IMR-90 (cell line): ENCODE measurements around the gene RAB31. TPM values are rescaled to one million over a fixed set of nuclear protein-coding genes. Genes with fewer than 3 reads are reported as not detected.

Source experiments
- ATAC-seq: fragments of 200-7000 bp; cut with Tn5 transposase; 2 replicates; pipeline ENCODE4 v1.9.1; 2020; ENCODE audit warnings: low read depth, mild to moderate bottlenecking, moderate library complexity
- BruUV-seq: library from RNA; stranded (reverse); fragments of 400-500 nt; replicated peaks from 2 replicates; lab custom pipeline; 2021; lab: Mats Ljungman, UMichigan
- CTCF ChIA-PET: fragments of 300-600 bp; formaldehyde crosslinking; extraction: SDS; loops from one replicate; lab custom pipeline; 2021; ENCODE audit warnings: antibody characterized with exemption; lab: Yijun Ruan, JAX
- POLR2A ChIA-PET: fragments of 300-600 bp; sonication (Branson Sonifier 250); formaldehyde crosslinking; loops from one replicate; lab custom pipeline; 2022; ENCODE audit warnings: antibody characterized with exemption; ENCODE audit not compliant: unreplicated experiment; lab: Charles Lee
- DNase-seq: peaks from one replicate; pipeline ENCODE4 v3.0.0; 2013
- H2AFZ ChIP-seq: replicated peaks from 2 replicates; pipeline ENCODE3; 2013; ENCODE audit warnings: low read length, mild to moderate bottlenecking; ENCODE audit not compliant: poor library complexity
- H2AK5ac ChIP-seq: 2 replicates; pipeline ENCODE4 v1.6.1; 2013; ENCODE audit warnings: low read depth, low read length, inconsistent platforms
- H2AK9ac ChIP-seq: replicated peaks from 2 replicates; pipeline ENCODE3; 2013; ENCODE audit warnings: mild to moderate bottlenecking, low read depth, low read length, moderate library complexity; ENCODE audit not compliant: poor library complexity
- H2BK120ac ChIP-seq: 2 replicates; pipeline ENCODE4 v1.6.1; 2013; ENCODE audit warnings: low read depth, low read length, inconsistent platforms
- H2BK15ac ChIP-seq: 3 replicates; pipeline ENCODE4 v1.6.1; 2013; ENCODE audit warnings: low read depth, low read length, inconsistent platforms
- H2BK20ac ChIP-seq: 2 replicates; pipeline ENCODE4 v1.6.1; 2013; ENCODE audit warnings: low read depth, mild to moderate bottlenecking, inconsistent platforms, low read length, moderate library complexity
- H2BK5ac ChIP-seq: 2 replicates; pipeline ENCODE4 v1.6.1; 2013; ENCODE audit warnings: mild to moderate bottlenecking, low read depth, low read length, inconsistent platforms; ENCODE audit not compliant: poor library complexity, severe bottlenecking
- H3K14ac ChIP-seq: replicated peaks from 2 replicates; pipeline ENCODE4 v1.6.1; 2013; ENCODE audit warnings: low read depth, low read length, inconsistent platforms
- H3K18ac ChIP-seq: 2 replicates; pipeline ENCODE4 v1.6.1; 2013; ENCODE audit warnings: low read depth, low read length, control low read depth
- H3K23ac ChIP-seq: 2 replicates; pipeline ENCODE4 v1.6.1; 2013; ENCODE audit warnings: low read depth, low read length, inconsistent platforms
- H3K27ac ChIP-seq: 2 replicates; pipeline ENCODE4 v1.5.1; 2013; ENCODE audit warnings: mild to moderate bottlenecking, control low read depth, low read length; ENCODE audit not compliant: insufficient read depth
- H3K27me3 ChIP-seq: 2 replicates; pipeline ENCODE4 v1.6.1; 2013; ENCODE audit warnings: low read length; ENCODE audit not compliant: control insufficient read depth, insufficient read depth
- H3K36me3 ChIP-seq: 2 replicates; pipeline ENCODE4 v1.6.1; 2013; ENCODE audit warnings: low read length, mixed read lengths; ENCODE audit not compliant: control insufficient read depth, insufficient read depth
- H3K4ac ChIP-seq: 2 replicates; pipeline ENCODE4 v1.6.1; 2013; ENCODE audit warnings: low read depth, low read length, inconsistent platforms
- H3K4me1 ChIP-seq: 2 replicates; pipeline ENCODE4 v1.6.1; 2013; ENCODE audit warnings: low read length, mixed read lengths; ENCODE audit not compliant: control insufficient read depth, insufficient read depth
- H3K4me2 ChIP-seq: 2 replicates; pipeline ENCODE4 v1.6.1; 2013; ENCODE audit warnings: low read depth, mild to moderate bottlenecking, control low read depth, low read length, moderate library complexity
- H3K4me3 ChIP-seq: 2 replicates; pipeline ENCODE4 v1.5.1; 2013; ENCODE audit warnings: low read depth, mild to moderate bottlenecking, control low read depth, low read length, moderate library complexity; ENCODE audit not compliant: insufficient read depth
- H3K56ac ChIP-seq: 2 replicates; pipeline ENCODE4 v1.6.1; 2013; ENCODE audit warnings: low read length, inconsistent platforms; ENCODE audit not compliant: insufficient read depth; ENCODE audit errors: extremely low read depth
- H3K79me1 ChIP-seq, 2 experiments: 2 replicates each; pipeline ENCODE4 v1.6.1; 2013; ENCODE audit warnings: low read length in 2 of 2, inconsistent platforms in 1 of 2, low read depth in 1 of 2
- H3K9ac ChIP-seq: 2 replicates; pipeline ENCODE4 v1.6.1; 2013; ENCODE audit warnings: low read depth, low read length, control low read depth
- H3K9me1 ChIP-seq: 2 replicates; pipeline ENCODE4 v1.6.1; 2013; ENCODE audit warnings: low read length, inconsistent platforms; ENCODE audit not compliant: insufficient read depth
- H3K9me3 ChIP-seq: 2 replicates; pipeline ENCODE4 v1.6.1; 2013; ENCODE audit warnings: low read length; ENCODE audit not compliant: control insufficient read depth, insufficient read depth
- H4K20me1 ChIP-seq: 2 replicates; pipeline ENCODE4 v1.6.1; 2013; ENCODE audit warnings: low read length, inconsistent platforms; ENCODE audit not compliant: insufficient read depth
- H4K5ac ChIP-seq: 2 replicates; pipeline ENCODE4 v1.6.1; 2013; ENCODE audit warnings: mild to moderate bottlenecking, low read depth, low read length, control low read depth
- H4K8ac ChIP-seq, 2 experiments: 2 replicates each; pipeline ENCODE4 v1.6.1; 2013; ENCODE audit warnings: low read depth in 2 of 2, low read length in 2 of 2, control low read depth in 1 of 2, inconsistent platforms in 1 of 2
- H4K91ac ChIP-seq: 2 replicates; pipeline ENCODE4 v1.6.1; 2013; ENCODE audit warnings: low read depth, low read length, inconsistent platforms; ENCODE audit not compliant: insufficient read depth
- BHLHE40 ChIP-seq: fragments of 150-350 bp; IDR thresholded peaks from 2 replicates; pipeline ENCODE4 v1.6.1; 2016; ENCODE audit warnings: mild to moderate bottlenecking, low read depth, low read length
- CEBPB ChIP-seq: IDR thresholded peaks from 2 replicates; pipeline ENCODE4 v1.6.1; 2012; ENCODE audit warnings: low read depth, low read length, improper control_type of control experiment
- CHD1 ChIP-seq: IDR thresholded peaks from 2 replicates; pipeline ENCODE4 v1.6.1; 2012; ENCODE audit warnings: low read depth, low read length, improper control_type of control experiment
- FOS ChIP-seq: fragments of 150-350 bp; IDR thresholded peaks from 2 replicates; pipeline ENCODE4 v1.6.1; 2016; ENCODE audit warnings: low read depth, low read length
- MAFK ChIP-seq: IDR thresholded peaks from 2 replicates; pipeline ENCODE4 v1.6.1; 2012; ENCODE audit warnings: low read depth, low read length, improper control_type of control experiment
- MXI1 ChIP-seq: IDR thresholded peaks from 2 replicates; pipeline ENCODE4 v1.6.1; 2012; ENCODE audit warnings: low read depth, mild to moderate bottlenecking, low read length, moderate library complexity, borderline replicate concordance
- NFE2L2 ChIP-seq: fragments of 150-350 bp; IDR thresholded peaks from 2 replicates; pipeline ENCODE4 v1.6.1; 2016; ENCODE audit warnings: low read depth, mild to moderate bottlenecking, low read length
- POLR2A ChIP-seq: IDR thresholded peaks from 2 replicates; pipeline ENCODE4 v1.6.1; 2012; ENCODE audit warnings: mild to moderate bottlenecking, low read depth, low read length
- RAD21 ChIP-seq: IDR thresholded peaks from 2 replicates; pipeline ENCODE4 v1.6.1; 2012; ENCODE audit warnings: low read length, improper control_type of control experiment
- RCOR1 ChIP-seq: IDR thresholded peaks from 2 replicates; pipeline ENCODE4 v1.6.1; 2012; ENCODE audit warnings: mild to moderate bottlenecking, low read length, improper control_type of control experiment; ENCODE audit not compliant: insufficient replicate concordance
- RFX5 ChIP-seq: IDR thresholded peaks from 2 replicates; pipeline ENCODE4 v1.8.0; 2012; ENCODE audit warnings: low read depth, mild to moderate bottlenecking, low read length, moderate library complexity
- SMC3 ChIP-seq: fragments of 150-350 bp; IDR thresholded peaks from 2 replicates; pipeline ENCODE4 v1.6.1; 2016; ENCODE audit warnings: low read depth, mild to moderate bottlenecking, antibody characterized with exemption, low read length, moderate library complexity
- WGBS, 2 experiments: methylation state at CpG; one replicate each; pipeline versions ENCODE4 v1.1.5 to v1.1.7; 2013; ENCODE audit warnings: missing lambda C conversion rate in 2 of 2; ENCODE audit not compliant: insufficient read length in 1 of 2; ENCODE audit errors: extremely low coverage in 2 of 2; 5-methylcytosine and 5-hydroxymethylcytosine counted together
- dilution Hi-C: fragments of 300-500 bp; cut with HindIII; formaldehyde crosslinking; loops from one replicate; pipeline ENCODE4 v1.14.3; 2018; ENCODE audit warnings: low sequenced_read_pairs; ENCODE audit not compliant: unreplicated experiment
- in situ Hi-C: fragments of 300-500 bp; cut with MboI; formaldehyde crosslinking; loops from 3 replicates; pipeline ENCODE4 v1.14.3; 2019; ENCODE audit warnings: low sequenced_read_pairs, inconsistent platforms, mixed read lengths
- intact Hi-C: fragments of 100-400 bp; cut with micrococcal nuclease; formaldehyde crosslinking; loops from 2 replicates; pipeline ENCODE4 v1.10.0; 2022
- polyA plus RNA-seq, 3 experiments: library from polyadenylated mRNA; depleted of rRNA; stranded (reverse); fragments of >200 nt; gene quantifications; 2 replicates each; pipeline ENCODE4 v1.2.3, GENCODE V29; 2012; ENCODE audit warnings: low replicate concordance in 1 of 3
- total RNA-seq: library from RNA; depleted of rRNA; stranded (reverse); fragments of >200 nt; gene quantifications from 2 replicates; pipeline ENCODE4 v1.2.3, GENCODE V29; 2012
- TF ChIP-seq, protein P1 (sequence below): fragments of 150-350 bp; IDR thresholded peaks from 2 replicates; pipeline ENCODE4 v1.6.1; 2017; ENCODE audit warnings: mild to moderate bottlenecking, antibody characterized with exemption, low read length, low read depth
- TF ChIP-seq, protein P2 (sequence below): conservative IDR thresholded peaks from 2 replicates; pipeline ENCODE4 v1.5.1; 2012; ENCODE audit warnings: mild to moderate bottlenecking, low read depth, low read length, improper control_type of control experiment
- TF ChIP-seq, protein P3 (sequence below): fragments of 150-350 bp; IDR thresholded peaks from 2 replicates; pipeline ENCODE4 v1.6.1; 2016; ENCODE audit warnings: low read depth, mild to moderate bottlenecking, low read length, moderate library complexity, borderline replicate concordance

Gene RAB31
- total and polyA plus RNA-seq, 2 of the 4 experiments (the other 2 are of a cell fraction): 13.8 to 26.9 TPM

DNA sequence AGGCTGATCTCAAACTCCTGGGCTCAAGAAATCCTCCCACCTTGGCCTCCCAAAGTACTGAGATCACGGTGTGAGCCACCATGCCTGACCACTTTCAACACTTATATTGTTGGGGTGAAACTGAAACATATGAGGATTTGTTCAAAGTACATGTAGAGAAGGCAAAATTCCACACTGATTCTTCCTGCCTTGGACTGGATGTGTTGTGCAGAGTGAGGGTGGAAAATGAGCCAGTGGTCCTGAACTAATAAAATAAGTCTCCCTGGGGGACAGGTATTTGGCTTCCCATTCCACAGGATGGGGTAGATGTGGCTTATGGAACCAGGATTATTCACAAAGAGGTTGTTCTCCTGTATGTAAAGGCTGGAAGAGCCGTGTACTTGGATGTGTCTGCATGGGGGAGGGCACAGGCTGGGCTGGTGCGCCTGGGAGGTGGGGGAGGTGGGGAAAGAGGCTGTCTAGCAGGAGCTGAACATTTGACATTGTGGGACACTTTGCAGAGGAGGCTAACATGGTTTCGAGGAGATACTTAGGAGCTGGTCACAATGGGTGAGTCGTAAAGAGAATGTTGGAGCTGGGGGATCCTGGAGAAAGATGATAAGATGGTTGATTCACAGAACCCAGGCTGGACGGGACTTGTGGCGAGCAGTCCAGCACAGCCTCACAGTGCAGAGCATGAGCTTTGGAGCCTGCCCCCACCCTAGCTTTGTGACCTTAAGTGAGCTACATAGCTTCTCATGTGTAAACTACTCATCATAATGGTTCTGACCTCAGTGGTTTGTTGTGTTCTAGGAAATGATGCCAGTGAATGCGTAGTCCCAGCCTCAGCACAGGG lies 177.3 kb downstream of the RAB31 start, which contains the start of gene TXNDC2:
Gene TXNDC2 (plus strand): TSS at position 804 of the 835 bp plus-strand sequence. CDS start 708 bp downstream, outside the sequence.
- ChIA-PET POLR2A (no interaction called here), CTCF (no interaction called here)
- WGBS, 2 experiments: 85% methylated on average over 3 of the region's 8 CpGs; no CpG with 5 or more reads in 1 of the 2 experiments
- DNase-seq (peak; percentile 37), ATAC-seq (no peak)
- H3K9me1 ChIP-seq: no peaks in the 10 kb centered on the region
- H3K14ac ChIP-seq: no peak within 1 kb of the TSS
- in situ Hi-C loops: no loop called here
- H3K4ac ChIP-seq: no peak within 1 kb of the TSS
- H3K4me3 ChIP-seq: no peak within 1 kb of the TSS
- no peak within 1 kb of the TSS for H3K56ac ChIP-seq
- H3K79me1 ChIP-seq: no peaks in the 10 kb centered on the region
- no peak within 1 kb of the TSS for H2BK20ac ChIP-seq
- H2AK5ac ChIP-seq: no peak within 1 kb of the TSS
- H3K23ac ChIP-seq: no peak within 1 kb of the TSS
- no TSS peak for BruUV-seq
- intact Hi-C loops: no loop called here
- H4K5ac ChIP-seq: no peak within 1 kb of the TSS
- dilution Hi-C loops: no loop called here
- H3K27me3 ChIP-seq: no peaks in the 10 kb centered on the region
- H2AK9ac ChIP-seq: no peak within 1 kb of the TSS
- H3K9me3 ChIP-seq: no peaks in the 10 kb centered on the region
- H2AFZ ChIP-seq: no peak within 1 kb of the TSS
- H3K36me3 ChIP-seq: no peaks in the 10 kb centered on the region
- H3K27ac ChIP-seq: no peak within 1 kb of the TSS
- no peaks in the 10 kb centered on the region for H4K20me1 ChIP-seq
- H3K18ac ChIP-seq: no peak within 1 kb of the TSS
- H3K4me2 ChIP-seq: no peak within 1 kb of the TSS
- no peak within 1 kb of the TSS for H2BK5ac ChIP-seq
- no peak within 1 kb of the TSS for H3K9ac ChIP-seq
- peaks cover 1% of the 10 kb centered on the region; the same call in 1 of the 2 replicates for H3K4me1 ChIP-seq
- H2BK120ac ChIP-seq: no peak within 1 kb of the TSS
- no peak within 1 kb of the TSS for H4K91ac ChIP-seq
- H2BK15ac ChIP-seq: no peak within 1 kb of the TSS
- H4K8ac ChIP-seq: no peak within 1 kb of the TSS
- TF ChIP-seq RFX5 (no peak), CEBPB (no peak), NFE2L2 (no peak), FOS (no peak), POLR2A (no peak), RAD21 (no peak), CHD1 (no peak), MAFK (no peak), BHLHE40 (no peak), MXI1 (no peak), SMC3 (no peak), RCOR1 (no peak)
- TF ChIP-seq, protein P1, sequence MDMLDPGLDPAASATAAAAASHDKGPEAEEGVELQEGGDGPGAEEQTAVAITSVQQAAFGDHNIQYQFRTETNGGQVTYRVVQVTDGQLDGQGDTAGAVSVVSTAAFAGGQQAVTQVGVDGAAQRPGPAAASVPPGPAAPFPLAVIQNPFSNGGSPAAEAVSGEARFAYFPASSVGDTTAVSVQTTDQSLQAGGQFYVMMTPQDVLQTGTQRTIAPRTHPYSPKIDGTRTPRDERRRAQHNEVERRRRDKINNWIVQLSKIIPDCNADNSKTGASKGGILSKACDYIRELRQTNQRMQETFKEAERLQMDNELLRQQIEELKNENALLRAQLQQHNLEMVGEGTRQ: no peak
- TF ChIP-seq, protein P2, sequence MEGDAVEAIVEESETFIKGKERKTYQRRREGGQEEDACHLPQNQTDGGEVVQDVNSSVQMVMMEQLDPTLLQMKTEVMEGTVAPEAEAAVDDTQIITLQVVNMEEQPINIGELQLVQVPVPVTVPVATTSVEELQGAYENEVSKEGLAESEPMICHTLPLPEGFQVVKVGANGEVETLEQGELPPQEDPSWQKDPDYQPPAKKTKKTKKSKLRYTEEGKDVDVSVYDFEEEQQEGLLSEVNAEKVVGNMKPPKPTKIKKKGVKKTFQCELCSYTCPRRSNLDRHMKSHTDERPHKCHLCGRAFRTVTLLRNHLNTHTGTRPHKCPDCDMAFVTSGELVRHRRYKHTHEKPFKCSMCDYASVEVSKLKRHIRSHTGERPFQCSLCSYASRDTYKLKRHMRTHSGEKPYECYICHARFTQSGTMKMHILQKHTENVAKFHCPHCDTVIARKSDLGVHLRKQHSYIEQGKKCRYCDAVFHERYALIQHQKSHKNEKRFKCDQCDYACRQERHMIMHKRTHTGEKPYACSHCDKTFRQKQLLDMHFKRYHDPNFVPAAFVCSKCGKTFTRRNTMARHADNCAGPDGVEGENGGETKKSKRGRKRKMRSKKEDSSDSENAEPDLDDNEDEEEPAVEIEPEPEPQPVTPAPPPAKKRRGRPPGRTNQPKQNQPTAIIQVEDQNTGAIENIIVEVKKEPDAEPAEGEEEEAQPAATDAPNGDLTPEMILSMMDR: no peak
- TF ChIP-seq, protein P3, sequence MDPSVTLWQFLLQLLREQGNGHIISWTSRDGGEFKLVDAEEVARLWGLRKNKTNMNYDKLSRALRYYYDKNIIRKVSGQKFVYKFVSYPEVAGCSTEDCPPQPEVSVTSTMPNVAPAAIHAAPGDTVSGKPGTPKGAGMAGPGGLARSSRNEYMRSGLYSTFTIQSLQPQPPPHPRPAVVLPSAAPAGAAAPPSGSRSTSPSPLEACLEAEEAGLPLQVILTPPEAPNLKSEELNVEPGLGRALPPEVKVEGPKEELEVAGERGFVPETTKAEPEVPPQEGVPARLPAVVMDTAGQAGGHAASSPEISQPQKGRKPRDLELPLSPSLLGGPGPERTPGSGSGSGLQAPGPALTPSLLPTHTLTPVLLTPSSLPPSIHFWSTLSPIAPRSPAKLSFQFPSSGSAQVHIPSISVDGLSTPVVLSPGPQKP: no peak
